ENCODE data around the gene WAS. TPM values are rescaled to one million over a fixed set of nuclear protein-coding genes. Genes with fewer than 3 reads are reported as not detected.

WAS gene
- total and polyA plus RNA-seq, 4 donors, result 1.0 to 5.6 (median 4.1) TPM

- TF ChIP-seq TAF1 (conservative IDR thresholded peaks at IDR 0.05) (no peak), ATF3 (IDR thresholded peaks at IDR 0.05) (no peak), REST (IDR thresholded peaks at IDR 0.05) (no peak)
- Histone ChIP-seq H3K27ac (ENCODE audit: low read depth in 1 of 2, low read length in 2 of 2) (peak overlapping the region; percentile 80 to 92), H3K4me3 (ENCODE audit: low read depth in 1 of 3, low read length in 3 of 3) (no peak overlapping the region), H3K36me3 (ENCODE audit: control insufficient read depth in 4 of 4, insufficient read depth in 3 of 4, low read depth in 1 of 4, low read length in 3 of 4) (no peaks in the 10 kb centered on the region), H3K27me3 (ENCODE audit: control insufficient read depth in 4 of 4, insufficient read depth in 4 of 4, low read length in 3 of 4) (no peaks in the 10 kb centered on the region), H3K4me1 (ENCODE audit: control insufficient read depth in 4 of 4, insufficient read depth in 4 of 4, low read length in 3 of 4) (peaks cover 0 to 14% (median 6%) of the 10 kb centered on the region in 4 donors), H3K9ac (ENCODE audit: low read depth in 1 of 2, low read length in 2 of 2) (no peak overlapping the region), H3K9me3 (ENCODE audit: control insufficient read depth in 4 of 4, low read length in 3 of 4) (no peaks in the 10 kb centered on the region)
- 55% methylated on average over 5 of the region's 5 CpGs for WGBS
- no peak for DNase-seq (ENCODE audit: low spot score)
These were observed 31.0 kb downstream of the WAS start for GRCh38 chrX:48714573-48714972.

GRCh38 chrX:48715072-48715471 lies 31.5 kb downstream of the WAS start:
- H3K9me3 ChIP-seq (ENCODE audit: control insufficient read depth in 4 of 4, low read length in 3 of 4), result no peaks in the 10 kb centered on the region
- DNase-seq (ENCODE audit: low spot score), result no peak
- H3K4me3 ChIP-seq (ENCODE audit: low read depth in 1 of 3, low read length in 3 of 3), result no peak overlapping the region
- no peaks in the 10 kb centered on the region for H3K36me3 ChIP-seq (ENCODE audit: control insufficient read depth in 4 of 4, insufficient read depth in 3 of 4, low read depth in 1 of 4, low read length in 3 of 4)
- H3K27ac ChIP-seq (ENCODE audit: low read depth in 1 of 2, low read length in 2 of 2), result no peak overlapping the region
- peaks cover 0 to 14% (median 6%) of the 10 kb centered on the region in 4 donors for H3K4me1 ChIP-seq (ENCODE audit: control insufficient read depth in 4 of 4, insufficient read depth in 4 of 4, low read length in 3 of 4)
- WGBS, result 84% methylated on average over 2 of the region's 2 CpGs
- TF ChIP-seq YY1 (IDR thresholded peaks at IDR 0.05) (no peak), REST (IDR thresholded peaks at IDR 0.05) (no peak), FOXA1 (IDR thresholded peaks at IDR 0.05) (no peak), MAX (IDR thresholded peaks at IDR 0.05) (no peak), ATF3 (IDR thresholded peaks at IDR 0.05) (no peak), ZBTB33 (IDR thresholded peaks at IDR 0.05) (no peak), CTCF (IDR thresholded peaks at IDR 0.05; ENCODE audit: low read depth, low read length, missing input control) (no peak)
- H3K9ac ChIP-seq (ENCODE audit: low read depth in 1 of 2, low read length in 2 of 2), result no peak overlapping the region
- H3K27me3 ChIP-seq (ENCODE audit: control insufficient read depth in 4 of 4, insufficient read depth in 4 of 4, low read length in 3 of 4), result no peaks in the 10 kb centered on the region

All from liver (tissue), 9 donors.